ENCODE results near the gene PRR23B.

PRR23B gene

DNA sequence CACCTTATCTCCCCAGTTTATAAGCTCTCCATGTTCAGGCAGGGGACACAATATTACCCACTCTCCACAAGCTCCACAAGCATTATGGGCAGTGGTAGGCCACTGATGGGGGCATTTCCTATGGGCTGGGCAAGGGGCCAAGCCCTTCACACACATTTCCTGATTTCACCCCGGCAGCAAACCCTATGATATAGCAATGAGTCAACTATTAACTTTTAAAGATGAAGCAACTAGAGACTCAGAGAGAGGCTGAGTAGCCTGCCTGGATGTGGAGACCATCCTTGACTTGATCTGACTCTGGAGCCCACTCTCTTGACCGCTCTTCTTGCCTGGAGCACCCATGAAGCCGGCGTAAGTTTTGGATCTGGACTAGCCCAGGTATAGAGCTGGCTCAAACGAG lies 46.3 kb downstream of the PRR23B start:
- no peak for DNase-seq (ENCODE audit: low read depth in 2 of 2)

DNA sequence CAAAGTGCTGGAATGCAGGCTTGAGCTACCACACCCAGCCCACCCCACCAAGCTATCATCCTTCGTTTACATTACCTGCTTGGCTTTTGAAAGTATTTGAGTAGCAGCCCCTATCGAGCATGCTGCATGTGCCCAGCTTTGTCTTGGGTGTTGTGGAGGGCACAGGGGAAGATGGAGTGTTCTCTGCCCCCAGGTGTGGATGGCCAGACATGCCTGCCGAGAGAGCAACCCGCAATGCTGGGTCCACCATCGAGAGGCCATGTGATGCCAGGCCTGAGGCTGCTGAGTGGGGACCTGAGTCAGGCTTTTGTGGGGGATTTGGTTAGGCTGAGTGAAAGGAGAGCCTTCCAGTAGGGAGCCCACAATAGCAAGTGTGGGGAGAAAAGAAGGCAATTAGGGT lies 47.8 kb downstream of the PRR23B start:
- no peak for DNase-seq (ENCODE audit: low read depth in 2 of 2)

DNA sequence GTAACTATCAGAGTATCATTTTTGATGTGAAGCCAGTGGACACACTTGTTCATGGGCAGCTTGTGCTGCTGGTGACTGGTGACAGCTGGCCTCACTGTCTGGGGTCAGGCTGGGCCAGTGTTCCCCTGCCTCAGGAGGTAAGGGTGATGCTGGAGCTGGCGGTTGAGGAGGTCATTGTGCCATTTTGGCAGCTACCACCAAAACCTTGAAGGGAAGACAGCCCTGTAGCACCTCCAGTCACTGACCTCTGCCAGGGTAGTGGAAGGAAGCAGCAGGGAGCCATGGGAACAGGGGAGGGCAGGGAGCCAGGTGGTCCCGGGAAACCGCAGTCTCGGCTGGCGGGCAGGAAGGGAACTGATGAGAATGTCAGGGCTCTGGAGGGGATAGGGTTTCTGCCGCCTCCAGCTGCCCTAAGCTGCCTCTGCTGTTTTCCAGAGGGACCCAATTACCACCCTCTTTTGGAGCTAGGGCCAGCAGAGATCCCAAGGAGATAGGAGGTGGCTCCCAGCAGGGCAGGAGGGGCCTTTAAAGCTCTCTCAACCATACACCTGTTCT lies 48.9 kb downstream of the PRR23B start:
- no peak for DNase-seq (ENCODE audit: low read depth in 2 of 2)
